ENCODE results near the gene CNGA4. TPM values are rescaled to one million over a fixed set of nuclear protein-coding genes. Genes with fewer than 3 reads are reported as not detected.
"Not testable (repeated sequence)": the region's sequence is repeated elsewhere in the genome, so short reads cannot be mapped to it uniquely, and the experiment has no call there.

Gene CNGA4
- total RNA-seq, 6 experiments from 2014 or later: not detected

GRCh38 chr11:6273188-6273587 lies 34.3 kb downstream of the CNGA4 start:
- Mint-ChIP-seq H3K36me3 (ENCODE audit: low read depth) (no peaks in the 10 kb centered on the region), H3K4me1 (ENCODE audit: low read depth) (peaks cover 5% of the 10 kb centered on the region; the same call in 1 of the 2 replicates), H3K4me3 (no peak overlapping the region), H3K27me3 (ENCODE audit: insufficient read depth) (peaks cover 24% of the 10 kb centered on the region), H3K27ac (no peak overlapping the region), H3K9me3 (peaks cover 8% of the 10 kb centered on the region)
- DNase-seq: no peak
- TF ChIP-seq, protein P1, sequence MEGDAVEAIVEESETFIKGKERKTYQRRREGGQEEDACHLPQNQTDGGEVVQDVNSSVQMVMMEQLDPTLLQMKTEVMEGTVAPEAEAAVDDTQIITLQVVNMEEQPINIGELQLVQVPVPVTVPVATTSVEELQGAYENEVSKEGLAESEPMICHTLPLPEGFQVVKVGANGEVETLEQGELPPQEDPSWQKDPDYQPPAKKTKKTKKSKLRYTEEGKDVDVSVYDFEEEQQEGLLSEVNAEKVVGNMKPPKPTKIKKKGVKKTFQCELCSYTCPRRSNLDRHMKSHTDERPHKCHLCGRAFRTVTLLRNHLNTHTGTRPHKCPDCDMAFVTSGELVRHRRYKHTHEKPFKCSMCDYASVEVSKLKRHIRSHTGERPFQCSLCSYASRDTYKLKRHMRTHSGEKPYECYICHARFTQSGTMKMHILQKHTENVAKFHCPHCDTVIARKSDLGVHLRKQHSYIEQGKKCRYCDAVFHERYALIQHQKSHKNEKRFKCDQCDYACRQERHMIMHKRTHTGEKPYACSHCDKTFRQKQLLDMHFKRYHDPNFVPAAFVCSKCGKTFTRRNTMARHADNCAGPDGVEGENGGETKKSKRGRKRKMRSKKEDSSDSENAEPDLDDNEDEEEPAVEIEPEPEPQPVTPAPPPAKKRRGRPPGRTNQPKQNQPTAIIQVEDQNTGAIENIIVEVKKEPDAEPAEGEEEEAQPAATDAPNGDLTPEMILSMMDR (IDR thresholded peaks at IDR 0.05): no peak

GRCh38 chr11:6280809-6281208 lies 41.9 kb downstream of the CNGA4 start:
- not testable (repeated sequence) for DNase-seq; H3K27ac Mint-ChIP-seq; H3K36me3 Mint-ChIP-seq (ENCODE audit: low read depth); H3K9me3 Mint-ChIP-seq; H3K4me1 Mint-ChIP-seq (ENCODE audit: low read depth); H3K4me3 Mint-ChIP-seq
- H3K27me3 Mint-ChIP-seq (ENCODE audit: insufficient read depth): peaks cover 20% of the 10 kb centered on the region

GRCh38 chr11:6283453-6284023 lies 44.6 kb downstream of the CNGA4 start:
- Mint-ChIP-seq H3K4me3 (no peak overlapping the region), H3K4me1 (ENCODE audit: low read depth) (peaks cover 8% of the 10 kb centered on the region), H3K36me3 (ENCODE audit: low read depth) (no peaks in the 10 kb centered on the region), H3K9me3 (no peaks in the 10 kb centered on the region), H3K27ac (no peak overlapping the region), H3K27me3 (ENCODE audit: insufficient read depth) (peaks cover 6% of the 10 kb centered on the region)
- TF ChIP-seq, protein P1 (IDR thresholded peaks at IDR 0.05): no peak
- no peak for DNase-seq

DNA sequence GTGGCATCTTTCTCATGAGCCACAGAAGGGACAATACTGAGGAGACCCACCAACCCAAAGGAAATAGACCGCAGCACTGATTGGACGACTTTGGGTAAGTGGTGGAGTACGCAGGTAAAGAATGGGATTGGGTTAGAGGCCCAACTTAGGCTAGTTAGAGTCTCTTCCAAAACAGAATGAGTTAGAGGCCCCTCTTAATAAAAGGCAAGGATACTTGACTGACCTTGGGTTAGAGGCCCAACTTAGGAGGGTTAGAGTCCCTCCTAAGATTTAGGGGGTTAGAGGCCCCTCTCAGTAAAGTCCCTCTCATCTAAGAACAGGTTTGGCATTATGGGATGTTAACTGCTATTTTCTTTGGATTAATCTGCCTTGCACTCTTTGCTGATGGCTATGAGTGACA lies 45.4 kb downstream of the CNGA4 start:
- Mint-ChIP-seq H3K36me3 (ENCODE audit: low read depth) (no peaks in the 10 kb centered on the region), H3K9me3 (no peaks in the 10 kb centered on the region), H3K4me3 (no peak overlapping the region), H3K4me1 (ENCODE audit: low read depth) (peaks cover 15% of the 10 kb centered on the region), H3K27me3 (ENCODE audit: insufficient read depth) (no peaks in the 10 kb centered on the region; the same call in none of the 2 replicates), H3K27ac (no peak overlapping the region)
- DNase-seq: no peak
- TF ChIP-seq, protein P1 (IDR thresholded peaks at IDR 0.05): no peak

DNA sequence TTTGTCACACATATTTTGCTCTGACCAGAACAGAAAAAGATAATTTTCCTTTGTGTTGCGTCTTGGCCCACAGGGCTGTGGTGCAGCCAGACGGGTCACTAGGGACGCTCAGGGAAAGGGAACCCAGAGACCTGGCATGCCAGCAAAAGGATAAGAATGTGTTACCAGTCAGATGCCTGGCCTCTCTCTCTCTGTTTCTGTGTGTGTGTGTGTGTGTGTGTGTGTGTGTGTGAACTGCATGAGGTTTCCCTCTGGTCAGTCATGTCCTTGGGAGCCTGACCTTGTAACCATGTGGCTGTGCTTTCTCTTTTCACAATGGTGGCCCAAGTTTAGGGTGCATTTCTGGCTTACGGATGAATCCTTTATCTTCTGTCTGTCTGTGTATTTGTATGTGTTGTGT lies 46.1 kb downstream of the CNGA4 start:
- no peak overlapping the region for H3K4me3 Mint-ChIP-seq
- no peak for DNase-seq
- H3K27ac Mint-ChIP-seq: no peak overlapping the region
- H3K9me3 Mint-ChIP-seq: no peaks in the 10 kb centered on the region
- TF ChIP-seq, protein P1 (IDR thresholded peaks at IDR 0.05): no peak
- peaks cover 16% of the 10 kb centered on the region for H3K4me1 Mint-ChIP-seq (ENCODE audit: low read depth)
- no peaks in the 10 kb centered on the region; the same call in none of the 2 replicates for H3K27me3 Mint-ChIP-seq (ENCODE audit: insufficient read depth)
- no peaks in the 10 kb centered on the region for H3K36me3 Mint-ChIP-seq (ENCODE audit: low read depth)

Other genes with a start within 250 kb of the CNGA4 start
- not detected for gene OR56A4, start 232.1 kb upstream of the CNGA4 start, total RNA-seq (2021; fragmentation: NEBNext Ultra II Directional; extraction: Animal tissue kit (Norgen Biotek cat#: 25700))
- gene OR56A1, start 208.3 kb upstream of the CNGA4 start, total RNA-seq (2021; fragmentation: NEBNext Ultra II Directional; extraction: Animal tissue kit (Norgen Biotek cat#: 25700)): not detected
- gene OR56B4, start 131.4 kb upstream of the CNGA4 start, total RNA-seq (2021; fragmentation: NEBNext Ultra II Directional; extraction: Animal tissue kit (Norgen Biotek cat#: 25700)): not detected
- not detected for gene OR52B2, start 68.8 kb upstream of the CNGA4 start, total RNA-seq (2021; fragmentation: NEBNext Ultra II Directional; extraction: Animal tissue kit (Norgen Biotek cat#: 25700))
- not detected for gene OR52W1, start 39.9 kb upstream of the CNGA4 start, total RNA-seq (2021; fragmentation: NEBNext Ultra II Directional; extraction: Animal tissue kit (Norgen Biotek cat#: 25700))
- gene C11orf42, start 33.5 kb upstream of the CNGA4 start, total RNA-seq (2021; fragmentation: NEBNext Ultra II Directional; extraction: Animal tissue kit (Norgen Biotek cat#: 25700)): not detected
- 10 to 100 TPM; 12.7 to 15.6 (median 14.7) TPM for gene FHIP1B, start 4.5 kb upstream of the CNGA4 start, total RNA-seq (2021; fragmentation: NEBNext Ultra II Directional; extraction: Animal tissue kit (Norgen Biotek cat#: 25700))
- not detected for gene CCKBR, start 20.7 kb downstream of the CNGA4 start, total RNA-seq (2021; fragmentation: NEBNext Ultra II Directional; extraction: Animal tissue kit (Norgen Biotek cat#: 25700))
- gene CAVIN3, start 81.4 kb downstream of the CNGA4 start, total RNA-seq (2021; fragmentation: NEBNext Ultra II Directional; extraction: Animal tissue kit (Norgen Biotek cat#: 25700)): 100 to 1,000 TPM; 140 to 235 (median 203) TPM
- 100 to 1,000 TPM; 117 to 145 (median 123) TPM for gene SMPD1, start 151.4 kb downstream of the CNGA4 start, total RNA-seq (2021; fragmentation: NEBNext Ultra II Directional; extraction: Animal tissue kit (Norgen Biotek cat#: 25700))
- gene APBB1, start 180.0 kb downstream of the CNGA4 start, total RNA-seq (2021; fragmentation: NEBNext Ultra II Directional; extraction: Animal tissue kit (Norgen Biotek cat#: 25700)): 10 to 100 TPM; 32.3 to 38.7 (median 35.4) TPM
- under 1 TPM; 0.29 to 0.76 (median 0.55) TPM for gene HPX, start 201.9 kb downstream of the CNGA4 start, total RNA-seq (2021; fragmentation: NEBNext Ultra II Directional; extraction: Animal tissue kit (Norgen Biotek cat#: 25700))
- 10 to 100 TPM; 14.3 to 19.1 (median 17.4) TPM for gene TRIM3, start 234.9 kb downstream of the CNGA4 start, total RNA-seq (2021; fragmentation: NEBNext Ultra II Directional; extraction: Animal tissue kit (Norgen Biotek cat#: 25700))
- gene ARFIP2, start 242.2 kb downstream of the CNGA4 start, total RNA-seq (2021; fragmentation: NEBNext Ultra II Directional; extraction: Animal tissue kit (Norgen Biotek cat#: 25700)): 10 to 100 TPM; 60.9 to 72.4 (median 67.7) TPM
- gene TIMM10B, start 242.4 kb downstream of the CNGA4 start, total RNA-seq (2021; fragmentation: NEBNext Ultra II Directional; extraction: Animal tissue kit (Norgen Biotek cat#: 25700)): 10 to 100 TPM; 29.0 to 39.3 (median 31.0) TPM